CD4-positive, alpha-beta T cell treated with Interferon alpha-2 for 1 hour (primary cell): ENCODE data around the gene ZNF319.

ENCODE experiments used
- DNase-seq, 2 donors: peaks; one replicate each; pipeline ENCODE4 v3.0.0-alpha.2; 2020 to 2022

Gene ZNF319

DNA sequence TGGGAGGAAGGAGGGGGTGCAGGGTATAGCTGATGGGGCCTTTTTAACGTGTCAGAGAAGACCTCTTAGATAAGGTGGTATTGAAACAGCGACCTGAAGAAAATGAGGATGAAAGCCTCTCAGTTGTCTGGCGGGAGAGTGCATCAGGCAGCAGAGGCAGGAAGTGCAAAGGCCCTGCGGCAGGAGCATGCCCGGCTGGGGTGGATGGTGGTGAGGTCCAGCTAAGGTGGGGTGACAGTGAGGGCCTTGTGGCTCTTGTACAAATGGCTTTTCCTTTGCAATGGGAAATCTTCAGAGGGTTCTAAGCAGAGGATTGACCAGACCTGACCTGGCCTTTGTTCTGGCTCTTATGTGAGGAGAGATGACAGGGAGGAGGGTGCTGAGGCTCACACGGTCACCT, 36.5 kb upstream of the ZNF319 start:
- no peak for DNase-seq

DNA sequence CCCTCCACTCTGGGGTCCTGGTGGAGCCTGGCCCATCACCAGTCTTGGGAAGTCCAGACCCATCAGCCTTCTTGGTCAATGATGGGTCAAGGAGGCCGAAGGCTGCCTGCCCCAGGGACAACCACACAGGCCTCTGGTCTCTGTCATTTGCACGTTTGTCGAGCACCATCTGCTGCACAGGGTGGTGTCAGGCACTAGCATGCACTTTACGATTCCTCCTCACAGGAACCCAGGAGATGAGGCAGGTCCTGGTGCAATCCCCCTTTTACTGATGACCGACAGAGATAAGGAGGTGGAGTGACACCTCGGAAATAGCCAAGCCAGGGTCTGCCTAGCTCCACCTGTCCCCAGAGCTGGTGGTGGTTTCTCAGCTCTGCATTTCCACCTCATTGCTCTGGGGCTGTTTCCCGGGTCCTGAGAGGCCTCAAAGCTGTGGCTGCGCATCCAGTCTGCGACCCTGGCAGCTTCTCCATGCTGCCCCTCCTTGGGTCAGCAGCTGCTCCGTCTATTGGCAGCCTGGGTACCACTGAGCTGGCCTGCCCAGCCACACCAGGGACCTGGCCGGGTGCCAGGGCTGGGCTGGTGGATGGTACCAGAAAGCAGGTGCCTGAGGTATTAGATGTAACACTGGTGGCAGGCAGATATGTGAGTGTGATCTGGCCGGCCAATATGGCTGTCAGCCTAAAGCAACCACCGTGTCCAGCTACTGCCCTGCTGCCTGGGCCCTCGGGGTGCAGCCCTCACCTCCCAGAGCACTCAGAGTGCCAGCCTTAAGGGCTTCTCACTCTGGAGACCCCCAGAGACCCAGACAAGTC, 35.1 kb upstream of the ZNF319 start:
- DNase-seq = no peak

- no peak for DNase-seq
Observed at GRCh38 chr16:58034774-58035173, 34.3 kb upstream of the ZNF319 start.

- no peak for DNase-seq
Observed at GRCh38 chr16:58034128-58034685, 33.7 kb upstream of the ZNF319 start.

DNA sequence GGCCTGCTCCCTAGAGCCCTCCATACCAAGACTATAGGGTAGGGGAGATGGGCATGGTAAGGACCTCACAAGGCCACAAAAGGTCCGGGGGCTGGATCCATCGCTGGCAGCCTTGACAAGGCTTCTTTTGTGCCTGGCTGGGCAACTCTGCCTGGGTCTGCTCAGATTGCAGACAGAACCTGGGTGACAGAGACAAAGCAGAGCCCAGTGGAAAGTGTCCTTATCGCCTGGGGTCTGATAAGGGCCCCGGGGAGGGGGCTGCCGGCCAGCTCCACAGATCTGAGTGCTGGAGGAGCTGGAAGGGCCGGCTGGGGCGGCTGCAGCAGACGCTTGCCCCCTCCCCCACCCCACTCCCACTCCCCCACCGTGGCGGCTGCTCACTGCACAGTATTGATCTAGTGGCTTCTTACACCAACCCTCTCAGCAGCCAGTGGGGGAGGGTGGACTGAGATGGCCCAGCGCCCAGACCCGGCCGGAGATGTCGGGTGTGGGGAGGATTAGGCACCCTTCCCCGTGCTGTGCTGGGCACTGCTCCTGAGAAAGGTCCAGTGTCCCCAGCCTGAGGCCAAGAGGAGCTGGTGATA, 32.3 kb upstream of the ZNF319 start:
- no peak for DNase-seq

GRCh38 chr16:58031016-58031800, 30.7 kb upstream of the ZNF319 start:
- DNase-seq = no peak

GRCh38 chr16:58030136-58030840, 29.8 kb upstream of the ZNF319 start:
- no peak for DNase-seq

GRCh38 chr16:58029410-58029809, 28.9 kb upstream of the ZNF319 start:
- DNase-seq = no peak

DNA sequence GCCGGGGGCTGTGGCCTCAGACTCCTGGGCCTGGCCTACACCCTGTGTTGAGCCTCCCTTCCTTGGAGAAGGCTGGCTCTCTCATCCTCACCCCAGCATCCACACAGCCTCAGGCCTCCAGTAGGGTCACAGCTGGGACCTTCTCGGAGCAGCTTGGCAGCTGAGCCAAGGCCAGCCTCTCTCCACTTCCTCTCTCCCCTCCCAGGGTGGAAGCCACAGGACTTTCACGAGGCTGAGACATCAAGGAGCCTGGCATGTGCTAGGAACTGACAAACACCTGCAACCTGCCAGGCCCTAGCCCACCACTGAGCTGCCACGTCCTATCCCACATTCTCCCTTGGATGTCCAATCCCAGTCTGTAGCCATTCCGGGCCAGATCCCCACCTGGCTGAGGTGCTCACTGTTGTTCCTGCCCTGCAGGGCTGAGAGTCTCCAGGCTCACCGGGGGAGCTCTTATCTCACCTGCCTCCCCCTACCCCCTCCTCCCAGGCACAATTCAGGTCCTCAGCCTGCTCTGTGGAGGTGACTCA, 28.1 kb upstream of the ZNF319 start:
- DNase-seq = no peak

DNA sequence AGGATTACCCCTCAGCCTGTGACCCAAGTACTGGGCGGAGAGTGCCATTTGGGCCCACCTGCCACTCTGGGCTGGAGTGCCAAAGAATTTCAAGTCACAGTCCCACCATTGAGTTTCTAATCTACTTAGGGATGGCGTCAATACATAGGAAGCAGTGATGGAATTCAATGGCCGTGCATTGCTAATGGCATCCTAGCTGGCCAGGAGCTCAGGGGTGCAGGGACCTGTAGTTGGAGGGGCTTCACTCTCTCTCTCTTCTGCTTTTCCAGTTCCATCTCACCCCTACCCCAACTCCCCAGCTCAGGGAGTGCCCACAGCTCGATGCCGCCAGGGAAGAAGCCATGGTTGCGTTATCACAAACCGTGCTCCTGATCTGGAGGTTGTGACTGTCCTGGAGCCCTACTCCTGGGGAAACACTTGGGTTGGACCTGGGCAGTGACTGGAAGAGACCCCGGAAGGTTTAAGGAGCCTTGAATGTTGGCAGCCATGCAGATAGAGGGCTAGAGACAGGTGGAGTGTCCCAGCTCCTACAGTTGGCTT, 27.5 kb upstream of the ZNF319 start:
- DNase-seq = no peak

DNA sequence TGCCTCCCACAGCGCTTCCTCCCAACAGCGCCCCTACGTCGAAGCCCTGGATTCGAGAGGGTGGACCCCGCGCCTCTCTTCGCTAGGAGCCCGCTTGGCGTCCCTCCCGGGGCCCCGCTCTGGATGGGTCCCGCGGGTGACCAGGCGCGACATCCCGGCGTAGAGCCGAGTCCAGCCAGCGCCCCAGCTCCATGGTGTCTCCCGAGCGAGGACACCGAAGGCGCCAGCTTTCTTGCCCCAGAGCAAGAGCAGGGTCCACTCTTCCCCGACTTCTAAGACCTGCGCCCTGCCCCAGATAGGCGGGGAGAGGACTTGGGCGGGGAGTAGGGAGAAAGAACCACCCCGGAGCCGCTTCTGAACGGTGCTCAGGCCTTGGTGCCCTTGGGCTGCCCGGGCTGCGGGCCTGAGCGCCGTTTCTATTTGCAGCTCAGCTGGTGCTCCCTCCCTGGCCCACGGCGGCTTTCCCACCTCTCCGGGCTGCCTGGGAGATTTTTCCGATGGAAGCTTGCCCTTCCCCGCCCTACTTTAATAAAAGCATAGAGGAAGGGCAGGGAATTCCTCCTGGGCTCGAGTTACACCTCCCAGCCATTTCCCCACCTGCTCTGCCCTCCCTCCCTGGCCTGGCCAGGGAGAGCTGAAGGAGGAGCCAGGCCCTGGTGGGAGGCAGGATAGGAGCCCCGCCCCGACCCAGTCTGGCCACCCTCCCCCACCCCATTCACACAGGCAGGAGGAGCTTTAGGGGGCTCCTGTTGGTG, 26.9 kb upstream of the ZNF319 start:
- no peak for DNase-seq

GRCh38 chr16:58026705-58027160, 26.3 kb upstream of the ZNF319 start:
- DNase-seq = no peak

DNA sequence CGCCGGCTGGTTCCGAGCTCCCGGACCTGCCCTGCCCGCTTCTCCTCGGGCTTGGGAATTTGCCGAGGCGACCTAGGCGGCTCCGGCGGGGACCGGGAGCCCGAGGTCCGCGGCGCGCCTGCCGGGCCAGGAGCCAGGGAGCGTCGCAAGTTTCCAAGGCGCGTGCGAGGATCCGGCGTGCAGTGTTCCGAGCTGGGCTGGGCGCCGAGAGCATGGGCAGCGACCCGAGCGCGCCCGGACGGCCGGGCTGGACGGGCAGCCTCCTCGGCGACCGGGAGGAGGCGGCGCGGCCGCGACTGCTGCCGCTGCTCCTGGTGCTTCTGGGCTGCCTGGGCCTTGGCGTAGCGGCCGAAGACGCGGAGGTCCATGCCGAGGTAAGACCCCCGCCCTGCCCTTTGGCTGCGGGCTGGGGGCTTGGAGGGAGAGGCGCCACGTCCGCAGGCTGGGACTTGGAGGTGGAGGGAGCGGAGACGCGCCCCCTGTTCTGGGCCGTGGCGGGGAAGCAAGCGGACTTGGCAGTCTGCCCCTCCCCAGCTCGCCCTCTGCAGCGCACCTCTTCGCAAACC, 25.8 kb upstream of the ZNF319 start:
- no peak for DNase-seq

- peak; percentile 38 to 70 for DNase-seq
Observed at GRCh38 chr16:58025351-58026138, 25.1 kb upstream of the ZNF319 start, which contains the start of gene MMP15. MMP15 (plus strand) TSS chr16:58025754; CDS start chr16:58026351, 597 bp downstream.

- peak in 1 of 2 donors; percentile 28 for DNase-seq
Observed at GRCh38 chr16:58024486-58025350, 24.2 kb upstream of the ZNF319 start.

DNA sequence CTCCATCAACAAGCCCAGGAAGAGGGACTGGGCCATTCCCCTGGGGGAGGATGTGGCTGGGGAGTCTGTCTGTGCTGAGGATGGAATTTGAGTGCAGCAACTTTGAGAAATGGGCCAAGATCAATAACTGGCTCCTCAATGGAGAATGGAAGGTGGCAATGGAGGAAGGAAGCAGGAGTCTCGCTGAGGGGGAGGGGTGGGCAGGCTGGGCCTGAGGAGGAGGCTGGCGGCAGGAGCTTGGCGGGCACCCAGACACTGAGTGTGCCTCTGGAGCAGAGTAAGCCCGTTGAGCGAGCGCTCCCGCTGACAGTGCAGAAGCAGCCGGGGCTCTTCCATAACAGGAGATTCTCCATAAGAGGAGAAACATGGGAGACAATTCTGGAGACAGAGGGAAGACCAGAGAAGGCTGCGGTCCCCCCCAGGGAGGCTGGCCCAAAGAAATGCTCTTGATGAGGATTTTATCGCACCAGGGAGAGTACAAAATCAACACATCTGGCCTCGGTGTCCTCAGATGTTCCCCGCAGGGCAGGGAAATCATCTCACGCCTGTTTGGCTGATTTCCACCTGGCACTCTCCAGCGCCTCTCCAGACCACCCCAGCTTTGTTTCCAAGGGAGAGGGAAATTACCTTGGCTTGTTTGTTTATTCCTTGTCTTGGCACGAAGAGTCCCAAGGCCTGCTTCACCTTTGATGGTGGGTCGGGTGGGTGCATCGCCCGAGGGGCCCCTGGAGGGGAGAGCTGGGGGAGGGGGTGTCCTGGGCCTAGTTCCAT, 22.3 kb upstream of the ZNF319 start:
- DNase-seq = no peak

DNA sequence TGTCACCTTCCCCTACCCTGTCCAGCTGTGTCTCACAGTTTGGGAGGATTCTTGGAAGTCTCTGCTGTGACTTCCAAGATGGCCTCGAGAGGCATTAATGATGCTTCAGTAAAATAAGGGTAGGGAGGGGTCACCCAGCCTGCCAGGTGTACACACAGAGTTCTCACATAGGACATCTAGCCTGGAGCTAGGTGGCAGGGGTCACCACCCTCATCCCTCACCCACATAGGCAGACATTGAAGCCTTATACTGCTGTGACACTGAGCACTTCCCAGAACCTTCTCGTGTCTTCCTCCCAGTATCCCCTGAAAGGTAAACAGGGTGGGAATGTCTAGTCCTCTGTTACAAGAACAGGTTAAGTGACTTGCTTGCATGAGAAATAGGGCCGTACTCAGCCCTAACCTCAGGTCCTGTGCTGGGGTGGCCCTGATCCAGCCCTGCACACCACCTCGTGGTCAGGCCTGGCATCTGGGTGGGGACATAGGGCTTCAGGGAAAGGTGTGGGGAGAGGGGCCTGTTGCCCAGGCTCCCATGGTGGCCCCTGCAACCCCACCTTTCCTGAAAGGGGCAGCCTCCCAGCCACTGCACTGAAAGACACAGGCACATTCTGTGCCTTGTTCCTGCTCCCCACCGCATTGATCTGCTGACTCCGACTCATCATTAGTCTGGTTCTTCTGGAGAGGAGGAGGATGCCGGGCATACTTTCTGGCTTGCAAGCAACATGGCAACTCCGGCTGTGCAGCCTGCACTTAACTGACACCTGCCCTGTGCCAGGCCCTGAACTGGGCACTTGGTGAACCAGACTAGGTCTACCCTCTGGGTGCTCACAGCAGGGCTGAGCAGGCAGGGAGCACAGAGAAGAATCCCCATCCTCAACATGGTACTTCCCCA, 21.4 kb upstream of the ZNF319 start:
- no peak for DNase-seq
